Esophagus muscularis mucosa (tissue), 4 donors: ENCODE measurements around the gene DGCR2. TPM values are rescaled to one million over a fixed set of nuclear protein-coding genes. Genes with fewer than 3 reads are reported as not detected.

ENCODE experiments used
- DNase-seq: peaks from one replicate; pipeline ENCODE4 v3.0.0-alpha.2; 2017; ENCODE audit errors: extremely low spot score
- H3K27ac ChIP-seq, 4 donors: fragments of 200-600 bp; sonication (generic); replicated peaks in 1 of 4; 1 replicate in 3 of 4; 2 replicates in 1 of 4; pipeline ENCODE4 v1.5.1; 2016 to 2019; ENCODE audit warnings: mild to moderate bottlenecking in 1 of 4
- H3K27me3 ChIP-seq, 4 donors: fragments of 200-600 bp; sonication (generic); one replicate each; pipeline versions ENCODE4 v1.5.1 to v1.6.0; 2016 to 2019
- H3K36me3 ChIP-seq, 4 donors: fragments of 200-600 bp; sonication (generic); one replicate each; pipeline ENCODE4 v1.5.1; 2016 to 2019
- H3K4me1 ChIP-seq, 4 donors: fragments of 200-600 bp; sonication (generic); one replicate each; pipeline ENCODE4 v1.5.1; 2016 to 2019
- H3K4me3 ChIP-seq, 4 donors: fragments of 200-600 bp; sonication (generic); 1 replicate in 2 of 4; 2 replicates in 2 of 4; pipeline ENCODE4 v1.5.1; 2016 to 2019; ENCODE audit warnings: mild to moderate bottlenecking in 4 of 4, moderate library complexity in 1 of 4
- H3K9me3 ChIP-seq, 4 donors: fragments of 200-600 bp; sonication (generic); 1 replicate in 3 of 4; 2 replicates in 1 of 4; pipeline ENCODE4 v1.5.1; 2016 to 2019
- CTCF ChIP-seq, 3 experiments: fragments of 200-600 bp in 2 of 3; fragments of 450-650 bp in 1 of 3; sonication (generic) in 2 of 3; IDR thresholded peaks; one replicate each; pipeline ENCODE4 v1.5.1; 2017 to 2019; ENCODE audit warnings: antibody characterized with exemption in 3 of 3, mild to moderate bottlenecking in 2 of 3, moderate library complexity in 1 of 3
- EP300 ChIP-seq: sonication (generic); formaldehyde crosslinking; IDR thresholded peaks from one replicate; pipeline ENCODE4 v1.6.1; 2017; ENCODE audit warnings: antibody characterized with exemption
- POLR2A ChIP-seq: fragments of 450-650 bp; IDR thresholded peaks from one replicate; pipeline ENCODE4 v1.6.1; 2017; ENCODE audit warnings: antibody characterized with exemption, moderate library complexity, mild to moderate bottlenecking, low read depth
- POLR2AphosphoS5 ChIP-seq, 2 donors: sonication (generic); formaldehyde crosslinking; IDR thresholded peaks; one replicate each; pipeline ENCODE4 v1.6.1; 2017; ENCODE audit warnings: antibody characterized with exemption in 2 of 2
- WGBS: methylation state at CpG from one replicate; pipeline ENCODE4 v1.1.5; 2018; 5-methylcytosine and 5-hydroxymethylcytosine counted together
- intact Hi-C: fragments of 100-400 bp; cut with DNase I; formaldehyde crosslinking; loops from one replicate; pipeline ENCODE4 v1.15.1; 2023
- total RNA-seq, 4 donors: library from RNA; depleted of rRNA; stranded (reverse); fragments of >200 nt; gene quantifications; one replicate each; pipeline versions ENCODE4 v1.1.0 to v1.2.1, GENCODE V29; 2016

The DGCR2 gene
- total RNA-seq, 4 donors from 2014 or later = 45.7 to 79.6 (median 65.4) TPM

- DNase-seq = no peak
- TF ChIP-seq POLR2A (no peak), CTCF (IDR thresholded peaks at IDR 0.05) (no peak), EP300 (no peak), POLR2AphosphoS5 (IDR thresholded peaks at IDR 0.05) (no peak)
- intact Hi-C loops = no loop called here
- Histone ChIP-seq H3K9me3 (no peaks in the 10 kb centered on the region), H3K27ac (no peak overlapping the region), H3K4me3 (no peak overlapping the region), H3K4me1 (no peaks in the 10 kb centered on the region), H3K27me3 (no peaks in the 10 kb centered on the region), H3K36me3 (peaks cover 54 to 82% (median 78%) of the 10 kb centered on the region in 4 donors)
- 89% methylated on average over 6 of the region's 6 CpGs for WGBS
These were observed 82.4 kb downstream of the DGCR2 start for GRCh38 chr22:19039796-19040280.

DNA sequence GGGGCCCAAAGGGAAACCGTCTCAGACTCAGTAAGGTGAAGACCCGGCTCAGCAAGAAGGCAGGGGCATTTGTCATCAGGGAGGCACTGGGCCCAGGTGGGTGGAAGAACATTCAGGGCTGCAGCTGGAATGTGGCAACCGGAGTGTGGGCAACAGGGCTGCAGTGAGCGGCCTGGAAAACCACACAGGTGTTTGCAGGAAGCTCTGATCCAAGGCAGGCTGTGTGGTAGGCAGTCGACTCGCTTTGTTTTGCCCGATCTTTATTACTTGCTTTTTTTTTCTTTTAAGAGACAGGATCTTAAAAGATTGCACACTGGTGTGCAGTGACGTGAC, 82.8 kb downstream of the DGCR2 start:
- DNase-seq = no peak
- Histone ChIP-seq H3K9me3 (no peaks in the 10 kb centered on the region), H3K36me3 (peaks cover 50 to 78% (median 73%) of the 10 kb centered on the region in 4 donors), H3K4me3 (no peak overlapping the region), H3K27ac (no peak overlapping the region), H3K4me1 (no peaks in the 10 kb centered on the region), H3K27me3 (no peaks in the 10 kb centered on the region)
- intact Hi-C loops = no loop called here
- TF ChIP-seq CTCF (IDR thresholded peaks at IDR 0.05) (no peak), POLR2A (no peak), EP300 (no peak), POLR2AphosphoS5 (IDR thresholded peaks at IDR 0.05) (no peak)
- WGBS = 94% methylated on average over 7 of the region's 8 CpGs

- TF ChIP-seq POLR2A (no peak), CTCF (IDR thresholded peaks at IDR 0.05) (no peak), POLR2AphosphoS5 (IDR thresholded peaks at IDR 0.05) (no peak), EP300 (no peak)
- H3K9me3 ChIP-seq = no peaks in the 10 kb centered on the region
- DNase-seq = no peak
- H3K36me3 ChIP-seq = peaks cover 44 to 72% (median 68%) of the 10 kb centered on the region in 4 donors
- no peaks in the 10 kb centered on the region for H3K4me1 ChIP-seq
- no peaks in the 10 kb centered on the region for H3K27me3 ChIP-seq
- H3K27ac ChIP-seq = no peak overlapping the region
- WGBS = 88% methylated on average over 7 of the region's 24 CpGs
- H3K4me3 ChIP-seq = no peak overlapping the region
- intact Hi-C loops = no loop called here
These were observed 83.3 kb downstream of the DGCR2 start for GRCh38 chr22:19038728-19039447.

- WGBS = 94% methylated on average over 5 of the region's 5 CpGs
- no peak overlapping the region for H3K4me3 ChIP-seq
- DNase-seq = no peak
- no peak overlapping the region for H3K27ac ChIP-seq
- H3K27me3 ChIP-seq = no peaks in the 10 kb centered on the region
- intact Hi-C loops = no loop called here
- no peak for TF ChIP-seq CTCF (IDR thresholded peaks at IDR 0.05)
- no peak for TF ChIP-seq POLR2A
- no peak for TF ChIP-seq POLR2AphosphoS5 (IDR thresholded peaks at IDR 0.05)
- no peak for TF ChIP-seq EP300
- no peaks in the 10 kb centered on the region for H3K4me1 ChIP-seq
- no peaks in the 10 kb centered on the region for H3K9me3 ChIP-seq
- H3K36me3 ChIP-seq = peaks cover 39 to 65% (median 61%) of the 10 kb centered on the region in 4 donors
These were observed 84.1 kb downstream of the DGCR2 start for GRCh38 chr22:19038164-19038546.
